GM20431 (cell line): ENCODE measurements around the gene ADTRP.

ENCODE experiments used
- in situ Hi-C: fragments of 300-500 bp; cut with MseI, MboI; formaldehyde crosslinking; loops from one replicate; pipeline ENCODE4 v1.15.0; 2020; ENCODE audit warnings: low sequenced_read_pairs; ENCODE audit not compliant: unreplicated experiment

ADTRP gene

DNA sequence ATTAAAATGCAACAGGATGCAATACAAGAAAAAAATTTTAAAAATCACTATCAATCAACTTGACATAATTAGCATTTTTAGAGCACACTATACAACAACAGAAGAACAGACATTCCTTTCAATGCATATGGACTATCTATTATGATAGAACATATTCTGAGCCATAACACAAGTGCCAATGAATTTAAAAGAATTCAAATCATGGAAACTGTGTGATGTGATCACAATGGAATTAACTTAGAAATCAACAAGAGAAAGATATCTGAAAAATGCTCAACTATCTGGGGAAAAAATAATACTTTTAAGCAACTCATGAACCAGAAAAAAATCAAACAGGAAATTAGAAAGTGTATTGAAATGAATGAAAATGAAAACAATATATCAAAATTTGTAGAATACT, 106.3 kb downstream of the ADTRP start:
- in situ Hi-C loops, result no loop called here

DNA sequence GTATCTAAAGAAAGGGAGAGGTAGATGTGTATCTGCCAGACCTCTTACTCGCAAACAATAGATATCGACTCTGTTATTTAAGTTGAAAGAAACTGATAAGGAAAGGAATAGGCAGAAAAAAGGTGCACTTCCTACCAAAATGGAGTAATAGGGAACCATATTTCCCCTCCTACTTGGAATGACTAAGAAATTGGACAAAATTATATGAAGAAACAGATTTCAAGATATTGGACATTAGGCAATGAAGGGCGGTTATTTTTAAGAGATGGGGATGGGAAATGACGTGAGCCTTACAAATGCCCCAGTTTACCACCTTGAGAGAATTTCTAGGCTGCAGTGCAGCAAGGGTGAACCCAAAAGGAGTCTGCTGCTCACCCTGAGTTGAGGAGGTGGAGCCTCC, 108.9 kb downstream of the ADTRP start:
- in situ Hi-C loops, result no loop called here

DNA sequence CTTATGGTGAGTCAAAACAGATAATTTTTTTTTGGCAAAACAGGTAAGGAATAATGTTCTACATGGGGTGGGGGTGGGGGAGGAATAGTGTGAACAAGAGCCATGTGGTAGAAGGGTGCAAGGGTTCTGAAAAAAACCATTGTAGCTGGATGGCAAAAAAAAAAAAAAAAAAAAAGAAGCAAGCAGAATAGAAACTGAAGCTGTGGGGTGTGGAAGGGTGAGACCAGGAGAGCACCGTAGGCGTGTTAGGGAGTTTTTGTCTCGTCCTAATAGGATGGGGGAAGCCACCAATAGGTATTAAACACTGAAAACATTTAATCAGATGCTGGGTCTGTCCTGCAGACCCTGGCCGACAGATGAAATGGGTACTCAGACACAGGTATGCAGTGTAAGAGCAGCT, 110.1 kb downstream of the ADTRP start:
- in situ Hi-C loops, result no loop called here

DNA sequence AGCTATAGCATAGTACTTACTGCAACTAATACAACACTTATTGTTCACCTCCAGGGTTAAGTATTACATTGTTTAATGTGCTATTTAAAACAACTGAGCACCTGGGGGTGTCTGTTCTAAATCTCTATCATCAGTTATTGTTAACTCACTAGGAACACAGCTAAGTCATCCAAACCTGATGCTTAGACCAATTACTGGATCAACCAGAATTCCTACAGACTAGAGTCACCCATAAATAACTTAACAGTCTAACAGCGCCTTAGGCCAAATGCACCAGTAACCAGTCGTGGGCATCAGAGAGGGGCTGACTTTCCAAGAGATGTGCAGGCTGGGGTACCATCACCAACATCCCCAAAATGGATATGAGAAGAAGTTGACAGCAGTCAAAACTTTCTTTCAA, 110.7 kb downstream of the ADTRP start:
- in situ Hi-C loops, result no loop called here

DNA sequence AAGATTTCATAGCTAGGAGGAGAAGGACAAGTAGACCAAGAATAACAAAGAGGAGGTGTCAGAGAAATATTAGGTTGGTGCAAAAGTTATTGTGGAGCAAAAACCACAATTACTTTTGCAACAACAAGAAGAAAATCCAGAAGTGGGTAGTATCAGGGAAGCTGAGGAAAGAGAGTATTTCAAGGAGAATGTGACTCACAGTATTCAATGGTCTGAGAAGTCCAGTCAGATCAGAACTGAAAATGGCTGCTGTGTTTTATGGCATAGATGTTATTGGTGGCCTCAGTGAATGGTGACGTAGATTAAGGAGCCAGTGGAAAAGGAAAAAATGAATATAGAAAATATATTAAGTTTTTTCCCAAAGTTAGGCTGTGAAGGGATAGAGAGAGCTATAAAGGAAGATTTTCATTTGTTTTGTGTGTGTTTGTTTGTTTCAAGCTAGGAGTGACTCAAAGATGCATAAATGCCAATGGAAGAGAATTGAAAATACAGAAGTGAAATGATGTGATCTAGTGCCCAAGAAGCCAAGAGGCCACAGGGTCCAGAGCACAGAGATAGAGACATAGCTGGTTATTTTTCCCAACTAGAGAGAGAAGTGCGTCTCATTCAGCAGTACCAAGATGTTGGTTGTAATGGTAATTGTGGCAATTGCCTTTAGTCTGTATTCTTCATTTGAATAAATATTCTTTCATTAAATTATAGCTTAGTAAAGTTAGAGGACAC, 112.8 kb downstream of the ADTRP start:
- in situ Hi-C loops, result no loop called here
